ENCODE data around the gene RBBP4. TPM values are rescaled to one million over a fixed set of nuclear protein-coding genes. Genes with fewer than 3 reads are reported as not detected.

Gene RBBP4
- total and polyA plus RNA-seq, 2 of the 13 experiments (the other 11 are each of a cell fraction or from before 2014, with no cell fraction given), result 64.4 to 166 TPM

DNA sequence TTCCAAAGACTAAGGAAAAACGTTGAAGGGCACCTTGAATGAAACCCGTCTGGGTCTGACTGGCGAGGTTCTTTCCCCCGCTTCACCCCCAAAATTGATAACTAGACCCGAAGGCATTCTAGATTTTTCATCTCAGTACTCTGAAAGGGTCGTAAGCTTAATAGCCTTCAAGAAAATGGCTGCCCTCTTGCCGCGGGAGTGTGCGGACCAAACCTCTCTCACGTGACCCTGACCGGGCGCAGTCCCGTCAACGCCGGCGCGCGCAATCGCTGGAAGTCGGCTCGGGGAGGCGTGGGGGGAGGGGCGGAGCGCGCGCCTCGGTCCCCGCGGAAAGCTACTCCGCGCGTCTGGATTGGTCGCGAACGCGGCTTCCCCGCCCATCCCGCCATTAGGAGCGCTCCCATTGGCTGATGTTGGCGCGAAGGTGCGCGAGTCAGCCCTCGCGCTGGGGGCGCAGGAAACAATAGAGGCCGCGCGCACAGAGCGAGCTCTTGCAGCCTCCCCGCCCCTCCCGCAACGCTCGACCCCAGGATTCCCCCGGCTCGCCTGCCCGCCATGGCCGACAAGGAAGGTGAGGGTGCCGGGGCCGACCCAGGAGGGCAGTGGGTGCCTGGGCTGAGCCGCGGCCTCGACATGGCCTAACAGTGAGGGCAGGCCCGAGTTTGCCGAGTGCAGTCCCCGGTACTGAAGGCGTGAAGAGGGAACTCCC lies at the start of gene RBBP4 (continued):
- TF ChIP-seq, protein P1, sequence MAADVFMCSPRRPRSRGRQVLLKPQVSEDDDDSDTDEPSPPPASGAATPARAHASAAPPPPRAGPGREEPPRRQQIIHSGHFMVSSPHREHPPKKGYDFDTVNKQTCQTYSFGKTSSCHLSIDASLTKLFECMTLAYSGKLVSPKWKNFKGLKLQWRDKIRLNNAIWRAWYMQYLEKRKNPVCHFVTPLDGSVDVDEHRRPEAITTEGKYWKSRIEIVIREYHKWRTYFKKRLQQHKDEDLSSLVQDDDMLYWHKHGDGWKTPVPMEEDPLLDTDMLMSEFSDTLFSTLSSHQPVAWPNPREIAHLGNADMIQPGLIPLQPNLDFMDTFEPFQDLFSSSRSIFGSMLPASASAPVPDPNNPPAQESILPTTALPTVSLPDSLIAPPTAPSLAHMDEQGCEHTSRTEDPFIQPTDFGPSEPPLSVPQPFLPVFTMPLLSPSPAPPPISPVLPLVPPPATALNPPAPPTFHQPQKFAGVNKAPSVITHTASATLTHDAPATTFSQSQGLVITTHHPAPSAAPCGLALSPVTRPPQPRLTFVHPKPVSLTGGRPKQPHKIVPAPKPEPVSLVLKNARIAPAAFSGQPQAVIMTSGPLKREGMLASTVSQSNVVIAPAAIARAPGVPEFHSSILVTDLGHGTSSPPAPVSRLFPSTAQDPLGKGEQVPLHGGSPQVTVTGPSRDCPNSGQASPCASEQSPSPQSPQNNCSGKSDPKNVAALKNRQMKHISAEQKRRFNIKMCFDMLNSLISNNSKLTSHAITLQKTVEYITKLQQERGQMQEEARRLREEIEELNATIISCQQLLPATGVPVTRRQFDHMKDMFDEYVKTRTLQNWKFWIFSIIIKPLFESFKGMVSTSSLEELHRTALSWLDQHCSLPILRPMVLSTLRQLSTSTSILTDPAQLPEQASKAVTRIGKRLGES (CRISPR knock-in tag; IDR thresholded peaks at IDR 0.05; ENCODE audit: borderline replicate concordance), result peak; percentile 20; the same call in 1 of the 2 replicates
- TF ChIP-seq ZNF546 (CRISPR knock-in tag; conservative IDR thresholded peaks at IDR 0.05) (peak; percentile 96), ZNF652 (CRISPR knock-in tag; IDR thresholded peaks at IDR 0.05; ENCODE audit: borderline replicate concordance, low read depth) (no peak), ZNF720 (CRISPR knock-in tag; IDR thresholded peaks at IDR 0.05) (no peak), POGZ (CRISPR knock-in tag; IDR thresholded peaks at IDR 0.05) (peak; percentile 56), ZNF850 (CRISPR knock-in tag; conservative IDR thresholded peaks at IDR 0.05) (no peak), ZNF776 (CRISPR knock-in tag; IDR thresholded peaks at IDR 0.05) (peak; percentile 63; the same call in 1 of the 2 replicates), RARG (CRISPR knock-in tag; IDR thresholded peaks at IDR 0.05; ENCODE audit: low read depth) (no peak), MXD4 (CRISPR knock-in tag; IDR thresholded peaks at IDR 0.05) (peak; percentile 69), ISL2 (CRISPR knock-in tag; IDR thresholded peaks at IDR 0.05) (peak; percentile 47), ZNF619 (CRISPR knock-in tag; IDR thresholded peaks at IDR 0.05) (0 out of 2 replicates have a peak, but pooled peaks have one; percentile 69), SRF (IDR thresholded peaks at IDR 0.05; ENCODE audit: low read depth, low read length) (no peak), FOXM1 (CRISPR knock-in tag; IDR thresholded peaks at IDR 0.05) (no peak), ZNF780A (CRISPR knock-in tag; IDR thresholded peaks at IDR 0.05) (peak; percentile 86; the same call in 1 of the 2 replicates)
- TF ChIP-seq, protein P2, sequence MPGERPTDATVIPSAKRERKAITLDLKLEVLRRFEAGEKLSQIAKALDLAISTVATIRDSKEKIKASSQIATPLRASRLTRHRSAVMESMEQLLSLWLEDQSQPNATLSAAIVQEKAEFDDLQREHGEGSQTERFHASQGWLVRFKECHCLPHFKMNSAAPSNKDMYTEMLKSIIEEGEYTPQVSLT (CRISPR knock-in tag; IDR thresholded peaks at IDR 0.05; ENCODE audit: borderline replicate concordance, low read depth), result no peak
- TF ChIP-seq, protein P3, sequence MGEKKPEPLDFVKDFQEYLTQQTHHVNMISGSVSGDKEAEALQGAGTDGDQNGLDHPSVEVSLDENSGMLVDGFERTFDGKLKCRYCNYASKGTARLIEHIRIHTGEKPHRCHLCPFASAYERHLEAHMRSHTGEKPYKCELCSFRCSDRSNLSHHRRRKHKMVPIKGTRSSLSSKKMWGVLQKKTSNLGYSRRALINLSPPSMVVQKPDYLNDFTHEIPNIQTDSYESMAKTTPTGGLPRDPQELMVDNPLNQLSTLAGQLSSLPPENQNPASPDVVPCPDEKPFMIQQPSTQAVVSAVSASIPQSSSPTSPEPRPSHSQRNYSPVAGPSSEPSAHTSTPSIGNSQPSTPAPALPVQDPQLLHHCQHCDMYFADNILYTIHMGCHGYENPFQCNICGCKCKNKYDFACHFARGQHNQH (CRISPR knock-in tag; IDR thresholded peaks at IDR 0.05), result peak; percentile 32; the same call in 1 of the 2 replicates
- TF ChIP-seq, protein P4, sequence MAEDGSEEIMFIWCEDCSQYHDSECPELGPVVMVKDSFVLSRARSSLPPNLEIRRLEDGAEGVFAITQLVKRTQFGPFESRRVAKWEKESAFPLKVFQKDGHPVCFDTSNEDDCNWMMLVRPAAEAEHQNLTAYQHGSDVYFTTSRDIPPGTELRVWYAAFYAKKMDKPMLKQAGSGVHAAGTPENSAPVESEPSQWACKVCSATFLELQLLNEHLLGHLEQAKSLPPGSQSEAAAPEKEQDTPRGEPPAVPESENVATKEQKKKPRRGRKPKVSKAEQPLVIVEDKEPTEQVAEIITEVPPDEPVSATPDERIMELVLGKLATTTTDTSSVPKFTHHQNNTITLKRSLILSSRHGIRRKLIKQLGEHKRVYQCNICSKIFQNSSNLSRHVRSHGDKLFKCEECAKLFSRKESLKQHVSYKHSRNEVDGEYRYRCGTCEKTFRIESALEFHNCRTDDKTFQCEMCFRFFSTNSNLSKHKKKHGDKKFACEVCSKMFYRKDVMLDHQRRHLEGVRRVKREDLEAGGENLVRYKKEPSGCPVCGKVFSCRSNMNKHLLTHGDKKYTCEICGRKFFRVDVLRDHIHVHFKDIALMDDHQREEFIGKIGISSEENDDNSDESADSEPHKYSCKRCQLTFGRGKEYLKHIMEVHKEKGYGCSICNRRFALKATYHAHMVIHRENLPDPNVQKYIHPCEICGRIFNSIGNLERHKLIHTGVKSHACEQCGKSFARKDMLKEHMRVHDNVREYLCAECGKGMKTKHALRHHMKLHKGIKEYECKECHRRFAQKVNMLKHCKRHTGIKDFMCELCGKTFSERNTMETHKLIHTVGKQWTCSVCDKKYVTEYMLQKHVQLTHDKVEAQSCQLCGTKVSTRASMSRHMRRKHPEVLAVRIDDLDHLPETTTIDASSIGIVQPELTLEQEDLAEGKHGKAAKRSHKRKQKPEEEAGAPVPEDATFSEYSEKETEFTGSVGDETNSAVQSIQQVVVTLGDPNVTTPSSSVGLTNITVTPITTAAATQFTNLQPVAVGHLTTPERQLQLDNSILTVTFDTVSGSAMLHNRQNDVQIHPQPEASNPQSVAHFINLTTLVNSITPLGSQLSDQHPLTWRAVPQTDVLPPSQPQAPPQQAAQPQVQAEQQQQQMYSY (CRISPR knock-in tag; IDR thresholded peaks at IDR 0.05), result no peak; the same call in 1 of the 2 replicates
